OCI-LY7 (cell line): ENCODE data around the gene TMPRSS4.

Source experiments
- CTCF ChIP-seq: fragments of 200-600 bp; sonication (generic); conservative IDR thresholded peaks from 2 replicates; pipeline ENCODE4 v1.5.1; 2014; ENCODE audit warnings: mild to moderate bottlenecking, antibody characterized with exemption, low read length, moderate library complexity, mixed read lengths
- EZH2phosphoT487 ChIP-seq: fragments of 200-600 bp; sonication (generic); IDR thresholded peaks from 2 replicates; pipeline ENCODE4 v1.6.1; 2018; ENCODE audit warnings: low read depth, borderline replicate concordance, mild to moderate bottlenecking, mixed run types, antibody characterized with exemption, low read length, moderate library complexity, mixed read lengths

- TF ChIP-seq CTCF (no peak), EZH2phosphoT487 (no peak)
Observed at GRCh38 chr11:118049771-118050170, 27.1 kb upstream of the TMPRSS4 start.
